D721Med (cell line): ENCODE data around the gene AFAP1.

Experiments
- DNase-seq: peaks from one replicate; pipeline ENCODE4 v3.0.0; 2011; ENCODE audit warnings: low spot score; ENCODE audit not compliant: insufficient read length
- FAIRE-seq: peaks from 2 replicates; lab custom pipeline; 2011; peaks lifted over from hg19 to GRCh38; lab: Jason Lieb, UNC
- TF ChIP-seq, protein P1 (sequence below): IDR thresholded peaks from 2 replicates; pipeline ENCODE4 v1.5.1; 2012; ENCODE audit warnings: mild to moderate bottlenecking, control low read depth; ENCODE audit not compliant: insufficient read depth; ENCODE audit errors: missing control alignments

The AFAP1 gene

DNA sequence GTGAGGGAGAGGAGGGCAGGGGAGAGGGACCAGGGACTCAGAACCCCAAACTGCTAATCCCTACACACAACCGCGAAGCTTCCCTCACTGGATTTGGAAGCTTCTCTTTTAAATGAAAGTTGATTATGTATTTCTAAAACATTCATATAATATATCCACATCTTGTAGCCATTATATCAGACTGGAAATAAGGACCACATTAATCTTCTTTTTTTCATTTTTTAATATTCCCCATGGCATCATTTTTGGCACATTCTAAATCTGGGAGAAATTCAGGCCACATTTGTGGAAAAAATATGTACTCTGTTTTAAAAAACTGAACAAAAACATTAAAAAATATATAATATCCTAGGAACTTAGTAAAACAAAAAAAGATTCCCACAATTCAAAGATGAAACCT is 97.8 kb downstream of the AFAP1 start:
- TF ChIP-seq, protein P1, sequence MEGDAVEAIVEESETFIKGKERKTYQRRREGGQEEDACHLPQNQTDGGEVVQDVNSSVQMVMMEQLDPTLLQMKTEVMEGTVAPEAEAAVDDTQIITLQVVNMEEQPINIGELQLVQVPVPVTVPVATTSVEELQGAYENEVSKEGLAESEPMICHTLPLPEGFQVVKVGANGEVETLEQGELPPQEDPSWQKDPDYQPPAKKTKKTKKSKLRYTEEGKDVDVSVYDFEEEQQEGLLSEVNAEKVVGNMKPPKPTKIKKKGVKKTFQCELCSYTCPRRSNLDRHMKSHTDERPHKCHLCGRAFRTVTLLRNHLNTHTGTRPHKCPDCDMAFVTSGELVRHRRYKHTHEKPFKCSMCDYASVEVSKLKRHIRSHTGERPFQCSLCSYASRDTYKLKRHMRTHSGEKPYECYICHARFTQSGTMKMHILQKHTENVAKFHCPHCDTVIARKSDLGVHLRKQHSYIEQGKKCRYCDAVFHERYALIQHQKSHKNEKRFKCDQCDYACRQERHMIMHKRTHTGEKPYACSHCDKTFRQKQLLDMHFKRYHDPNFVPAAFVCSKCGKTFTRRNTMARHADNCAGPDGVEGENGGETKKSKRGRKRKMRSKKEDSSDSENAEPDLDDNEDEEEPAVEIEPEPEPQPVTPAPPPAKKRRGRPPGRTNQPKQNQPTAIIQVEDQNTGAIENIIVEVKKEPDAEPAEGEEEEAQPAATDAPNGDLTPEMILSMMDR, result no peak
- no peak for DNase-seq
- FAIRE-seq, result no peak

- FAIRE-seq, result no peak
- no peak for DNase-seq
- TF ChIP-seq, protein P1, result no peak
Observed at GRCh38 chr4:7841071-7841470, 98.6 kb downstream of the AFAP1 start.

DNA sequence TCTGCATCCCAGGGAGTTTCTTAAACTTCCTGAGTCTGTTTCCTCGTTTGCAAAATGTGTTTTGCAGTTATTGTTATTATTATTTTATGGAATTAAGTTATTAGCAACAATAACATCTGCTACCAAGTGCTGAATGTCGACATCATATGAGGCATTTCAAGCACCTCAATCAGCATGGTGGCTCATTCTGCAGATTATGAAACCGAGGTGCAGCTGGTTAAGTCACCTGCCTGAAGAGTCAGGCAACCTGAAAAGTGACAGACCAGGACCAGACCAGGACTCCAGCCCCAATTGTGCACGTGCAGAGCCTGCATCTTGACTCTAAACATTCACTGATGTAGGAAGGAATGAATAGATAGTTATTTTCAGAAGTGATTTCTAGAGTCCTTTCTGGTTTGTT is 99.8 kb downstream of the AFAP1 start:
- DNase-seq, result no peak
- TF ChIP-seq, protein P1, result no peak
- no peak for FAIRE-seq

DNA sequence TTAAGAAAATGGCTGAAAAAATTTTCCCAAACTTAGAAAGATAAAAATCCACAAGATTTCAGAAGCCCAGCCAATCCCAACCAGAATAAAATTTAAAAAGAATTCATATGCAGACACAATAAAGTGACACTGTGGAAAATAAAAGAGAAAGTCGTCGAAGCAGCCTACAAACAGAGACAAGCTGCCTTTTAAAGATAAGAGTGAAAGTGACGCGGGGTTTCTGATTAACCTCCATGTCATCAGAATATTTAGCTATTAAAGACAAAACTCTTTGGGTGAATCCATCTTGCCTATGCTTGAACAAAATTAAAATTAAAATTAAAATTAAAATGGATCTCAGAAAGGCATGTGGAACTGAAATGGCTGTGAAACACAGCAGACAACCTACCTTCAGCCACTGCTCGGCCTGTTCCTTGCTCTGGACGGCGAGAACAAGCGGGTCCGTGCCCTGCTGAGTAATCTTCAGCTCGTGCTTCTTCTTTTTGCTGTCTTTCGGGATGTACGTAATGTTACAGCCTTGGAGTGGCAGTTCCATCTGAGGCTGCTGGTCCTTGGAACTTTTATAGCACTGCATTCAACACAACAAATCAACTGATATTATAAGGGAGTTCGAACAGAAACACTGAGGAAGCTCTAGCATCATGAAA is 101.4 kb downstream of the AFAP1 start:
- TF ChIP-seq, protein P1, result no peak
- DNase-seq (no peak), FAIRE-seq (no peak)

DNA sequence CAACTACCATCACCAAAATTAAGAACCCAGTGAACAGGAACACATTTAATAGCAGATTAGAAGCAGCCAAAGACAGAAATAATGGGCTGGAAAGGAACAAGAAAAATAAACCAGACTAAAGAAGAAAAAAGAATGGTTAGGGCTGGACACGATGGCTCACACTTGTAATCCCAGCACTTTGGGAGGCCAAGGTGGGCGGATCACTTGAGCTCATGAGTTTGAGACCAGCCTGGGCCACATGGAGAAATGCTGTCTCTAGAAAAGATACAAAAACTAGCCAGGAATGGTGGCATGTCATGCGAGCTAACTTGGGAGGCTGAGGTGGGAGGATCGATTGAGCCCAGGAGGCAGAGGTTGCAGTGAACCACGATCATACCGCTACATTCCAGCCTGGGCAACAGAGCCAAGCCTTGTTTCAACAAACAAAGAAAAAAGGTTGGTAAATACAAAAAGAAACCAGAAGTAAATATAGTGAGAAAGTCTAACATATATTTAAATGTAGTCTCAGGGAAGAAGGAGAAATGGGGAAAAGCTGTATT is 102.0 kb downstream of the AFAP1 start:
- no peak for DNase-seq
- TF ChIP-seq, protein P1, result no peak
- FAIRE-seq, result no peak

DNA sequence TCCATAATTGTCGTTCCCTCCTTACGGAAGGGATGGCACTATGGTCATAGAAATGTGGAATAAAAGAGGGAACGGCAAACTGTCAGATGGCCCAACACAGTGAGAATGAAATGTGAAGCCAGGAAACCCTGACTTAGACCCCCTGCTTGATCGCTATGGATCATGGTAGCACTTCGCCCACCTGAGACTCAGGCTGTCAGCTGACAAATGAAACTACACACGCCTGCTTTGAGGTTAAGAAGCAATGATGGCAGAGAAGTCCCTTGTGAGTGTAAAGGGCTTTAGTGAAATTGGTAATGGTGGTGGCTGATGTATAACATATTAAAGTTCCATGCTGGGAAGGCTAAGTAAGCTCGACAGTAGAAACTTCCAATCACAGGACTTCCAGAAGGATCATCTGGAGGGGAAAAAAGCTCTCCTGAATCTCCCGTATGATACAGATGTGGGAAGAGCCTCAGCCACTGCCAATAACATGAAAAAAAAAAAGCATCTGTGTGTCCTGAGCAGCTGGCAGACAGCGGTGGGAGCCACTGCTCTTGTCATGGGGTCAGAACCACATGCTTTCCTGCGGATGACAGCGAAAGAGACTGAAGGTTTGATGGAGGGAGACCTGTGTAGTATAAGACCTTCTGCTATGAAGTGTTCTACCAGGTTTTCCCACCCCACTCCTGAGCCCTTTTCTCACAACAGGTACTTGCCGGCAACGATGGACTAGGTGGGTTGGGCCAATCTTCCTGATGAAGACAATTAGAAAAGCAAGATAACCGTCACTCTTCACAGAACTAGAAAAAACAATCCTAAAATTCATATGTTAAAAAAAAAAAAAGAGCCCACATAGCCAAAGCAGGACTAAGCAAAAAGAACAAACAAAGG is 107.6 kb downstream of the AFAP1 start:
- no peak for DNase-seq
- no peak for FAIRE-seq
- TF ChIP-seq, protein P1, result no peak
